HEK293 (cell line): ENCODE data around the gene MRPL19.

Experiments used
- CTCF ChIA-PET: fragments of 350-600 bp; formaldehyde crosslinking; extraction: SDS; loops from one replicate; lab custom pipeline; 2021; ENCODE audit warnings: antibody characterized with exemption; lab: Yijun Ruan, JAX
- POLR2A ChIA-PET: fragments of 300-600 bp; formaldehyde crosslinking; extraction: SDS; loops from one replicate; lab custom pipeline; 2020; ENCODE audit warnings: antibody characterized with exemption, inconsistent platforms; lab: Yijun Ruan, JAX
- H3K27ac ChIP-seq: fragments of 200-500 bp; sonication (Bioruptor generic); 2 replicates; pipeline ENCODE4 v1.5.1; 2014; ENCODE audit warnings: low read depth, low read length, control low read depth, inconsistent platforms; ENCODE audit errors: extremely low read depth
- H3K36me3 ChIP-seq, 2 experiments: fragments of 200-500 bp in 1 of 2; sonication (Bioruptor generic) in 1 of 2; 1 replicate in 1 of 2; 2 replicates in 1 of 2; pipeline ENCODE4 v1.5.1; 2014 to 2017; ENCODE audit warnings: inconsistent platforms in 2 of 2, low read length in 2 of 2; ENCODE audit not compliant: control insufficient read depth in 2 of 2, insufficient read depth in 1 of 2
- H3K4me1 ChIP-seq: fragments of 200-500 bp; sonication (Bioruptor generic); 2 replicates; pipeline ENCODE4 v1.5.1; 2014; ENCODE audit warnings: mild to moderate bottlenecking, low read length, inconsistent platforms; ENCODE audit not compliant: control insufficient read depth, insufficient read depth
- H3K4me3 ChIP-seq: 2 replicates; pipeline ENCODE4 v1.5.1; 2011; ENCODE audit warnings: low read depth, mild to moderate bottlenecking, control low read depth, low read length, moderate library complexity
- H3K9me3 ChIP-seq: fragments of 200-500 bp; sonication (Bioruptor generic); 2 replicates; pipeline ENCODE4 v1.5.1; 2014; ENCODE audit warnings: low read depth, low read length, inconsistent platforms; ENCODE audit not compliant: control insufficient read depth, insufficient read depth
- INSM2 ChIP-seq: fragments of 450-650 bp; formaldehyde crosslinking; IDR thresholded peaks from 2 replicates; pipeline ENCODE4 v1.5.1; 2016; ENCODE audit warnings: missing biosample characterization, missing genetic modification characterization
- KLF10 ChIP-seq: fragments of 450-650 bp; IDR thresholded peaks from 2 replicates; pipeline ENCODE4 v1.5.1; 2018; ENCODE audit warnings: missing biosample characterization, mild to moderate bottlenecking, missing genetic modification characterization
- MYNN ChIP-seq: fragments of 450-650 bp; formaldehyde crosslinking; IDR thresholded peaks from 2 replicates; pipeline ENCODE4 v1.5.1; 2016; ENCODE audit warnings: missing biosample characterization, missing genetic modification characterization, borderline replicate concordance
- PRDM4 ChIP-seq: fragments of 450-650 bp; formaldehyde crosslinking; IDR thresholded peaks from 2 replicates; pipeline ENCODE4 v1.5.1; 2017; ENCODE audit warnings: missing biosample characterization, missing genetic modification characterization
- SETDB1 ChIP-seq: IDR thresholded peaks from one replicate; pipeline ENCODE4 v1.6.1; 2017; ENCODE audit warnings: mild to moderate bottlenecking, low read length, moderate library complexity, mixed read lengths; ENCODE audit not compliant: insufficient read length
- ZBTB1 ChIP-seq: fragments of 450-650 bp; formaldehyde crosslinking; IDR thresholded peaks from 2 replicates; pipeline ENCODE4 v1.5.1; 2016; ENCODE audit warnings: missing biosample characterization, missing genetic modification characterization
- ZBTB10 ChIP-seq: fragments of 450-650 bp; formaldehyde crosslinking; IDR thresholded peaks from 2 replicates; pipeline ENCODE4 v1.5.1; 2016; ENCODE audit warnings: missing biosample characterization, missing genetic modification characterization
- ZFHX2 ChIP-seq: fragments of 450-650 bp; formaldehyde crosslinking; conservative IDR thresholded peaks from 2 replicates; pipeline ENCODE4 v1.5.1; 2016; ENCODE audit warnings: missing biosample characterization, missing genetic modification characterization
- ZFP41 ChIP-seq: fragments of 450-650 bp; formaldehyde crosslinking; IDR thresholded peaks from 2 replicates; pipeline ENCODE4 v1.5.1; 2016; ENCODE audit warnings: missing biosample characterization, missing genetic modification characterization, borderline replicate concordance
- ZNF266 ChIP-seq: fragments of 450-650 bp; formaldehyde crosslinking; IDR thresholded peaks from 2 replicates; pipeline ENCODE4 v1.5.1; 2016; ENCODE audit warnings: missing biosample characterization, missing genetic modification characterization, low read depth
- ZNF280C ChIP-seq: fragments of 450-650 bp; formaldehyde crosslinking; IDR thresholded peaks from 2 replicates; pipeline ENCODE4 v1.5.1; 2016; ENCODE audit warnings: missing biosample characterization, missing genetic modification characterization
- ZNF394 ChIP-seq: fragments of 450-650 bp; formaldehyde crosslinking; IDR thresholded peaks from 2 replicates; pipeline ENCODE4 v1.5.1; 2016; ENCODE audit warnings: missing biosample characterization, missing genetic modification characterization, mild to moderate bottlenecking, moderate library complexity, borderline replicate concordance
- ZNF48 ChIP-seq: fragments of 450-650 bp; formaldehyde crosslinking; IDR thresholded peaks from 2 replicates; pipeline ENCODE4 v1.5.1; 2016; ENCODE audit warnings: missing biosample characterization, missing genetic modification characterization
- ZNF558 ChIP-seq: fragments of 450-650 bp; formaldehyde crosslinking; IDR thresholded peaks from 2 replicates; pipeline ENCODE4 v1.5.1; 2016; ENCODE audit warnings: missing biosample characterization, missing genetic modification characterization
- ZNF561 ChIP-seq: fragments of 450-650 bp; IDR thresholded peaks from 2 replicates; pipeline ENCODE4 v1.5.1; 2018; ENCODE audit warnings: missing biosample characterization, missing genetic modification characterization, borderline replicate concordance
- ZNF624 ChIP-seq: fragments of 450-650 bp; formaldehyde crosslinking; IDR thresholded peaks from 2 replicates; pipeline ENCODE4 v1.5.1; 2017; ENCODE audit warnings: missing biosample characterization, missing genetic modification characterization
- ZNF692 ChIP-seq: fragments of 450-650 bp; formaldehyde crosslinking; IDR thresholded peaks from 2 replicates; pipeline ENCODE4 v1.5.1; 2016; ENCODE audit warnings: missing biosample characterization, missing genetic modification characterization
- ZNF76 ChIP-seq: fragments of 450-650 bp; formaldehyde crosslinking; IDR thresholded peaks from 2 replicates; pipeline ENCODE4; 2016; ENCODE audit warnings: low read depth, missing biosample characterization, missing genetic modification characterization, borderline replicate concordance
- TF ChIP-seq, protein P1 (sequence below): fragments of 450-650 bp; formaldehyde crosslinking; IDR thresholded peaks from 2 replicates; pipeline ENCODE4 v1.5.1; 2016; ENCODE audit warnings: missing biosample characterization, missing genetic modification characterization
- TF ChIP-seq, protein P2 (sequence below): fragments of 450-650 bp; formaldehyde crosslinking; IDR thresholded peaks from 2 replicates; pipeline ENCODE4 v1.5.1; 2016; ENCODE audit warnings: missing biosample characterization, missing genetic modification characterization, low read depth

Gene MRPL19

GRCh38 chr2:75666911-75667310 lies 20.3 kb downstream of the MRPL19 start:
- Histone ChIP-seq H3K36me3 (peaks cover 59 to 69% of the 10 kb centered on the region in 2 experiments), H3K4me3 (no peak overlapping the region), H3K27ac (no peak overlapping the region), H3K4me1 (no peaks in the 10 kb centered on the region), H3K9me3 (no peaks in the 10 kb centered on the region)
- ChIA-PET CTCF (interaction anchor here (1.1 kb wide), 1 partner anchor 10 kb away, joined by 6 read pairs; no protein-coding TSS in a partner anchor), POLR2A (no interaction called here)
- TF ChIP-seq, protein P1, sequence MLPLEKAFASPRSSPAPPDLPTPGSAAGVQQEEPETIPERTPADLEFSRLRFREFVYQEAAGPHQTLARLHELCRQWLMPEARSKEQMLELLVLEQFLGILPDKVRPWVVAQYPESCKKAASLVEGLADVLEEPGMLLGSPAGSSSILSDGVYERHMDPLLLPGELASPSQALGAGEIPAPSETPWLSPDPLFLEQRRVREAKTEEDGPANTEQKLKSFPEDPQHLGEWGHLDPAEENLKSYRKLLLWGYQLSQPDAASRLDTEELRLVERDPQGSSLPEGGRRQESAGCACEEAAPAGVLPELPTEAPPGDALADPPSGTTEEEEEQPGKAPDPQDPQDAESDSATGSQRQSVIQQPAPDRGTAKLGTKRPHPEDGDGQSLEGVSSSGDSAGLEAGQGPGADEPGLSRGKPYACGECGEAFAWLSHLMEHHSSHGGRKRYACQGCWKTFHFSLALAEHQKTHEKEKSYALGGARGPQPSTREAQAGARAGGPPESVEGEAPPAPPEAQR (tag by site-specific recombination): no peak
- TF ChIP-seq ZNF558 (no peak), KLF10 (no peak), INSM2 (tag by site-specific recombination) (no peak), ZBTB1 (tag by site-specific recombination) (no peak), ZFP41 (tag by site-specific recombination) (no peak)

DNA sequence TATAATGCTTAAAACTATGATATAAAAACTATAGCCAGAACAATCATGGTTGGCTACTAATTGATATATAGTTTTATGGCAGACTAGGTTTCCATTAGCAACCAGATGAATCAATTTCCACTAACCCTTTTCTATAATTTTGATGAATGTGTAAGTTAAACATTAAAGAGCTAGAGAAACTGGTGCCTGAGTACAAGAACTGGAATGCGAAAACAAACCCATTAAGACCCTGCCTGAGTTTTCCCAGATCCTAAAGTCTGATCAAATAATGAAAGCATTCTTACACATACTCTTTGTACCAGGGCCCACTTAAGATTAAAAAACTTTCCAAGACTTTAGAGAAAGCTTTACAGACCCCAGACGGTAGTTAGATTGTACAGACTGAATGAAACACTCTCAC lies 21.3 kb downstream of the MRPL19 start:
- no peak overlapping the region for H3K27ac ChIP-seq
- no peaks in the 10 kb centered on the region for H3K9me3 ChIP-seq
- H3K36me3 ChIP-seq: peaks cover 54 to 66% of the 10 kb centered on the region in 2 experiments
- no peaks in the 10 kb centered on the region for H3K4me1 ChIP-seq
- no peak overlapping the region for H3K4me3 ChIP-seq
- POLR2A ChIA-PET: no interaction called here
- CTCF ChIA-PET: interaction anchor here (0.7 to 1.5 kb wide), 2 partner anchors 27 to 488 kb away, joined by 3 to 6 read pairs; no protein-coding TSS in a partner anchor
- TF ChIP-seq PRDM4 (tag by site-specific recombination) (no peak), ZBTB10 (tag by site-specific recombination) (no peak), MYNN (tag by site-specific recombination) (no peak), SETDB1 (no peak), ZNF692 (tag by site-specific recombination) (no peak), ZNF280C (tag by site-specific recombination) (no peak), ZNF561 (tag by site-specific recombination) (no peak), ZFHX2 (tag by site-specific recombination) (no peak), ZNF76 (tag by site-specific recombination) (no peak), ZNF624 (tag by site-specific recombination) (no peak), ZNF266 (tag by site-specific recombination) (no peak), ZNF394 (tag by site-specific recombination) (no peak), ZNF48 (no peak)
- TF ChIP-seq, protein P2, sequence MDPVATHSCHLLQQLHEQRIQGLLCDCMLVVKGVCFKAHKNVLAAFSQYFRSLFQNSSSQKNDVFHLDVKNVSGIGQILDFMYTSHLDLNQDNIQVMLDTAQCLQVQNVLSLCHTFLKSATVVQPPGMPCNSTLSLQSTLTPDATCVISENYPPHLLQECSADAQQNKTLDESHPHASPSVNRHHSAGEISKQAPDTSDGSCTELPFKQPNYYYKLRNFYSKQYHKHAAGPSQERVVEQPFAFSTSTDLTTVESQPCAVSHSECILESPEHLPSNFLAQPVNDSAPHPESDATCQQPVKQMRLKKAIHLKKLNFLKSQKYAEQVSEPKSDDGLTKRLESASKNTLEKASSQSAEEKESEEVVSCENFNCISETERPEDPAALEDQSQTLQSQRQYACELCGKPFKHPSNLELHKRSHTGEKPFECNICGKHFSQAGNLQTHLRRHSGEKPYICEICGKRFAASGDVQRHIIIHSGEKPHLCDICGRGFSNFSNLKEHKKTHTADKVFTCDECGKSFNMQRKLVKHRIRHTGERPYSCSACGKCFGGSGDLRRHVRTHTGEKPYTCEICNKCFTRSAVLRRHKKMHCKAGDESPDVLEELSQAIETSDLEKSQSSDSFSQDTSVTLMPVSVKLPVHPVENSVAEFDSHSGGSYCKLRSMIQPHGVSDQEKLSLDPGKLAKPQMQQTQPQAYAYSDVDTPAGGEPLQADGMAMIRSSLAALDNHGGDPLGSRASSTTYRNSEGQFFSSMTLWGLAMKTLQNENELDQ (tag by site-specific recombination): no peak
